ENCODE results near the gene WDR19.
A peak's percentile ranks its signal among the peaks of the same experiment; 100 is the strongest.
"Not testable (repeated sequence)": the region's sequence is repeated elsewhere in the genome, so short reads cannot be mapped to it uniquely, and the experiment has no call there.

WDR19 gene

DNA sequence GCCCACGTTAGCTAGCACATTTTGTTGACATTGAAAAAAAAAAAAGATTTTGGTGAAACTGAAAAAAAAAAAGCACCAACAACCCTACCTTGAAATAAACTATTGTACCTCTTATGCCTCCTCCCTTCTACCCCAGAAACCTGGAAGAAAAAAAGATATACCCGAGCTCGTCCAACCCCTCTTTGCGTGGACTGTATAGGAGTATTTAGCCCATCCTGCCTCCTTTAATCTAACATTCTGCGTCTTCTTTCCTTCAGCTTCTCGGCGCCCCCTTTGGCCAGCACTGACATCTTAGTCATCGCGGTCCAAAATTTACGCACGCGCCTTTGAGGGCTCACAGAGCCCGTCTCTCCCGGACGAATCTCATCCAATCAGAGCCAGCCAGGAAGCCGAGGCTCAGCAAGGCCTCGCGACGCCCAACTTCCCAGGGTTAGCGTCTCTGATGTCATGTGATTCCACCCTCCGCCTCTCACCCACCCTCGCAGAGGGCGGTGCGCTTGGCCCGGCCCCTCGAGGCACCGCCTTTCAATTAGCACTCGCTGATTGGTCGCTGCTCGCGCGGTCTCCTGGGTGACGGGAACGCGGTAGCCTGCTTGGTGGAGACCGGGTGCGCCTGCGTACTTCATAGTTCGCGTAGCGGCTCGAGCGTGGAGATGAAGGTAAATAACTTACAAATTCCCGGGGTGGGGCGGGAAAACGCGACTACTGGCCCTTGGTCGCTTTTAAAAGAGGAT is at the start of gene WDR19:
WDR19 (plus strand) TSS at position 625 of the 734 bp plus-strand sequence; CDS start at position 654, 29 bp downstream.
- peaks cover 10% of the 10 kb centered on the region for H3K27me3 Mint-ChIP-seq (ENCODE audit: low read depth)
- no peak within 1 kb of the TSS for H3K4me3 Mint-ChIP-seq
- peaks cover 1% of the 10 kb centered on the region for H3K36me3 Mint-ChIP-seq (ENCODE audit: low read depth)
- peak within 1 kb of the TSS; percentile 8 for H3K27ac Mint-ChIP-seq
- no peaks in the 10 kb centered on the region for H3K9me3 Mint-ChIP-seq
- H3K4me1 Mint-ChIP-seq (ENCODE audit: low read depth): peaks cover 7% of the 10 kb centered on the region

DNA sequence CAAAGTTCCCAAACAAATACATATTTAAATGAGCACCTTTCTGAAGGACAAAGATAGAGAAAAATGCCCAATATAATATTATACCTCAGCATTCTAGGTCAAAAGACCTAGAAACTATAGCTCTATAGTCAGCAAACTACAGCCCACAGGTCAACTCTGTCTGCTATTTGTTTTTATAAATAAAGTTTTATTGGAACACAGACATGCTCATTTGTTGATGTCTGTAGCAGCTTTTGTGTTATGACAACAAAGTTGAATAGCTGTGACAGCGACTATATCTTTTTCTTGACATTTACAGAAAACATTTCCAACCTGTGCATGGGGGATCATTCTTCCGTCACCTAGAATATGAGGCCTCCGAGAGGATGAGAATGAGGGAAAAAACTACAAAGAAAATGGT is 48.7 kb upstream of the WDR19 start:
- H3K4me1 Mint-ChIP-seq (ENCODE audit: low read depth): peaks cover 15% of the 10 kb centered on the region
- no peaks in the 10 kb centered on the region for H3K27me3 Mint-ChIP-seq (ENCODE audit: low read depth)
- H3K36me3 Mint-ChIP-seq (ENCODE audit: low read depth): peaks cover 19% of the 10 kb centered on the region
- no peak overlapping the region for H3K27ac Mint-ChIP-seq
- no peak overlapping the region for H3K4me3 Mint-ChIP-seq
- no peaks in the 10 kb centered on the region for H3K9me3 Mint-ChIP-seq

DNA sequence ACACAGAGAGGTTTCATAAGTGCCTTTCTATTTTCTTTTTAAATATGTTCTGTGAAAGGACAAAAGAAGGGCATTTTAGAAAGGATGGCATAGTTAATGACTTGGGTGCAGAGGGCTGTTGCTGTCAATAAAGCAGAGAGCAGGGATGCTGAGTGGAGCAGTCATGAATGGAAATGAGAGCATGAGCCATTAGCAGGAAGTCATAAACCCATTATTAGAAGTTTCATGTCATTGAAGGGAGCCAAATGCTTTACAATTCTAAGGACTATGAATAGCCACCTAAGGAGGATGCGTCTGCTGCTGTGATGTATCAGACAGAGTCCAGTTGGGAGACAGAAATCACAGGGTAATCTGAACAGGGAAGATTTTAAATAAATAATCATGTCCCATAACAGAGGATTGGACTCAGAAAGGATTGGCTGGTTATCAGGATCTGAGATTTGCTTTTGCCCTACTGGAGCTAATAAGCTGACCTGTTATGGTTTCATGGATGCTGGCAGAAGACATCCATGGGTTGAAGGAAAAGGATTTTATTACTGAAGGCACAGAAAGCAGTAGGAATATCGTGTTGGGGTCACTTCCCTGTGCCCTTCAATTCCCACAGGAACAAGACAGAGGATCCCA is 47.5 kb upstream of the WDR19 start:
- peaks cover 15% of the 10 kb centered on the region for H3K4me1 Mint-ChIP-seq (ENCODE audit: low read depth)
- no peak overlapping the region for H3K4me3 Mint-ChIP-seq
- peaks cover 17% of the 10 kb centered on the region for H3K36me3 Mint-ChIP-seq (ENCODE audit: low read depth)
- H3K9me3 Mint-ChIP-seq: no peaks in the 10 kb centered on the region
- H3K27ac Mint-ChIP-seq: peak overlapping the region; percentile 37
- H3K27me3 Mint-ChIP-seq (ENCODE audit: low read depth): no peaks in the 10 kb centered on the region

DNA sequence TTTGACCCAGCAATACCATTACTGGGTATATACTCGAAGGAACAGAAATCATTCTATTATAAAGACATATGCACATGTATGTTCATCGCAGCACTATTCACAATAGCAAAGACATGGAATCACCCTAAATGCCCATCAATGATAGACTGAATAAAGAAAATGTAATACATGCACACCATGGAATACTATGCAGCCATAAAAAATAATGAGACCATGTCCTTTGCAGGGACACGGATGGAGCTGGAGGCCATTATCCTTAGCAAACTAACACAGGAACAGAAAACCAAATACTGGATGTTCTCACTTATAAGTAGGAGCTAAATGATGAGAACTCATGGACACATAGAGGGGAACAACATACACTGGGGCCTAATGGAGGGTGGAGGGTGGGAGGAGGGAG is 44.1 kb upstream of the WDR19 start:
- not testable (repeated sequence) for H3K27ac Mint-ChIP-seq; H3K27me3 Mint-ChIP-seq (ENCODE audit: low read depth); H3K4me3 Mint-ChIP-seq; H3K9me3 Mint-ChIP-seq
- peaks cover 15% of the 10 kb centered on the region for H3K4me1 Mint-ChIP-seq (ENCODE audit: low read depth)
- peaks cover 16% of the 10 kb centered on the region for H3K36me3 Mint-ChIP-seq (ENCODE audit: low read depth)

DNA sequence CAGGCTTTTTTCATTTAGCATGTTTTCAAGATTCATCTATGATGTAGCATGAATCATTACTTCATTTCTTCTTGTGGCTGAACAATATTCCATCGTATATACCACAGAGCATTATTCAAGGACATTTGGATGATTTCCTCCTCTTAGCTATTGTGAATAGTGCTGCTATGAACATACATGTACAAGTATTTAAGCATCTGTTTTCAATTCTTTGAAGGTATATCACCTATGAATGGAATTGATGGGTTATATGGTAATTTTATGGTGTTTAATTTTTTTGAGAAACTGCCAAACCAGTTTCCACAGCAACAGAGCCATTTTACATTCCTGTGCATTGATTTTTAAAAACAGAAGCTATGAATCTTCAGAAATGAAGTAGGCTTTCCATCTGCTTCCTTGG is 36.1 kb upstream of the WDR19 start:
- peaks cover 10% of the 10 kb centered on the region for H3K36me3 Mint-ChIP-seq (ENCODE audit: low read depth)
- H3K27me3 Mint-ChIP-seq (ENCODE audit: low read depth): no peaks in the 10 kb centered on the region
- H3K9me3 Mint-ChIP-seq: no peaks in the 10 kb centered on the region
- H3K4me1 Mint-ChIP-seq (ENCODE audit: low read depth): peaks cover 7% of the 10 kb centered on the region
- no peak overlapping the region for H3K4me3 Mint-ChIP-seq
- H3K27ac Mint-ChIP-seq: no peak overlapping the region

DNA sequence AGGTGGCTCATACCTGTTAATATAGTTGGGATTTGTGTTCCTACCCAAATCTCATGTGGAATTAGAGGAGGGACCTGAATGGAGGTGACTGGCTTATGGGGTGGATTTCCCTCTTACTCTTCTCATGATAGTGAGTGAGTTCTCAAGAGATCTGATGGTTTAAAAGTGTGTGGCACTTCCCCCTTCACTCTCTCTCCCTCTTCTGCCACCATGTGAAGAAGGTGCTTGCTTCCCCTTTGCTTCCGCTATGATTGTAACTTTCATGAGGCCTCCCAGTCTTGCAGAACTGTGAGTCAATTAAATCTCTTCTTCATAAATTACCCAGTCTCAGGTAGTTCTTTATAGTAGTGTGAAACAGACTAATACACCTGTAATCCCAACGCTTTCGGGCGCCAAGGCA is 28.3 kb upstream of the WDR19 start:
- no peaks in the 10 kb centered on the region for H3K9me3 Mint-ChIP-seq
- H3K27me3 Mint-ChIP-seq (ENCODE audit: low read depth): no peaks in the 10 kb centered on the region
- peaks cover 3% of the 10 kb centered on the region for H3K36me3 Mint-ChIP-seq (ENCODE audit: low read depth)
- H3K4me1 Mint-ChIP-seq (ENCODE audit: low read depth): peaks cover 7% of the 10 kb centered on the region
- no peak overlapping the region for H3K4me3 Mint-ChIP-seq
- no peak overlapping the region for H3K27ac Mint-ChIP-seq

DNA sequence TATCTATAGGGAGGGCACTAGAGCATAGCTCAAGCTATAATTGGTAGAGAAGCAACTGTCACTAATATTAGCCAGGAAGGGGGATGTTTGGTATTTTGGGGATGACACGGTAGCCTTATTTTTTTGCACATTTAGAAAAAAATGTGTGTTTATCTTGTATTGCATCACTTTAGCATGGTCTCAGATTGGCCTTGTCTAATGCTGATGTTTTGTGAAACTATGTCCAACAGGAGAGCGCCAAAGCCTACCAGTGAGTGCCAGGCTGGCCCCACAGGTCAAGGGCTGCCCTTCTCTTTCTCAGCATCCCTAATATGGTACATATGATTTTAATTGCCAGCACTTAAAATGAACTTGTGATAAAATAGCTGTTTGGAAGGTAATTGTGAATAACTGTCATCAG is 24.8 kb upstream of the WDR19 start:
- no peak overlapping the region for H3K27ac Mint-ChIP-seq
- no peaks in the 10 kb centered on the region for H3K4me1 Mint-ChIP-seq (ENCODE audit: low read depth)
- H3K27me3 Mint-ChIP-seq (ENCODE audit: low read depth): peaks cover 5% of the 10 kb centered on the region
- H3K36me3 Mint-ChIP-seq (ENCODE audit: low read depth): no peaks in the 10 kb centered on the region
- H3K4me3 Mint-ChIP-seq: no peak overlapping the region
- H3K9me3 Mint-ChIP-seq: no peaks in the 10 kb centered on the region

DNA sequence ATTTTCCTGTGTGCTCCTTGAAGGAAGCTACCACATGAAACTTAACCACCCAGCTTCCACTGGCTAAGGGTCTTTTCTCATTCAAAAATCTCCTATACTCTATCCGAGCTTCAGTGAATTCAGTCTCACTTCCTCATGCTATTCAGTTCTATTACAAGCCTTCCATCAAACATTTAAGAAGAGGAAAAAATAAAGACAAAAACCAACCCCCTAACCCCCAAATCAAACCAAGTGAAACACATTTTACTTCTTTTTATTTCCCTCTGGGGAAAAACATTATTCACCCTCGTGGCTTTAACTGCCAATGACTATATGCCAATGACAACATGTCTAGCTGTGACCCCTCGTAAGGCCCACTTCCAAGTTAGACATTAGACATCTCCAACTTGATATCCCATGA is 16.2 kb upstream of the WDR19 start:
- no peaks in the 10 kb centered on the region for H3K36me3 Mint-ChIP-seq (ENCODE audit: low read depth)
- no peak overlapping the region for H3K27ac Mint-ChIP-seq
- H3K27me3 Mint-ChIP-seq (ENCODE audit: low read depth): peaks cover 13% of the 10 kb centered on the region
- no peaks in the 10 kb centered on the region for H3K9me3 Mint-ChIP-seq
- no peaks in the 10 kb centered on the region for H3K4me1 Mint-ChIP-seq (ENCODE audit: low read depth)
- H3K4me3 Mint-ChIP-seq: no peak overlapping the region

DNA sequence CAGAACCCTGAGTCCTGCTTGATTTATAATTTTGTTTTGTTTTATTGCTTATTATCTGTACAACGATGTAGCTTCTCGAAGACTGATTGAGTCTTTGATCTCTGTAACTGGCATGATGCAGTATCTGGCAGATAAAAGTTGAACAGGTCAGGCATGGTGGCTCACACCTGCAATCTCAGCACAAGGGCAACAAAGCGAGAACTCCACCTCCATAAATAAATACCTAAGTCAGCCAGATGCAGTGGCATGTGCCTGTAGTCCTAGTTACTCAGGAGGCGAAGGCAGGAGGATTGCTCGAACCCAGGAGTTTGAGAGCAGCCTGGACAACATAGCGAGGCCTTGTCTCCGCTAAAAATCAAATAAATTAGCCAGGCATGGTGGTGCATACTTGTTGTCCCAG is 15.7 kb upstream of the WDR19 start:
- no peak overlapping the region for H3K4me3 Mint-ChIP-seq
- peaks cover 13% of the 10 kb centered on the region for H3K27me3 Mint-ChIP-seq (ENCODE audit: low read depth)
- H3K36me3 Mint-ChIP-seq (ENCODE audit: low read depth): no peaks in the 10 kb centered on the region
- H3K27ac Mint-ChIP-seq: no peak overlapping the region
- H3K9me3 Mint-ChIP-seq: no peaks in the 10 kb centered on the region
- no peaks in the 10 kb centered on the region for H3K4me1 Mint-ChIP-seq (ENCODE audit: low read depth)

DNA sequence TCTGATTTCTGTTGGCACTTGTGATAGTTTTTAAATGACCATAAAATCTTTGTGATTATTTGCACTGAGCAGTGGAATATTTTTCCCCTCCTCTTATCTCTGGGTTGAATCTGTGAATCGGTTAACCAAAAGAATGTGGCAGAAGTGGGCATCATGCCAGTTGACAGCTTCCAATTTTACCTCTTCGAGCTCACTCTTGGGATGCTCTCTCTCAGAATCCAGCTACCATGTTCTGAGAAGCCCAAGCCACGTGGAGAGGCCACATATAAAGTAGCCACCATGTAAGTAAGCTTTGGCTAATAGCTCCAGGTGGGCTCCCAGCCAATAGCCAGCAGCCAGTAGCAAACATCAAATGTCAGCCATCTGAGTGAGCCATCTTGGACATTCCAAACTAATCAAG is 12.9 kb upstream of the WDR19 start:
- Mint-ChIP-seq H3K4me1 (ENCODE audit: low read depth) (no peaks in the 10 kb centered on the region), H3K27ac (no peak overlapping the region), H3K27me3 (ENCODE audit: low read depth) (peaks cover 21% of the 10 kb centered on the region)

DNA sequence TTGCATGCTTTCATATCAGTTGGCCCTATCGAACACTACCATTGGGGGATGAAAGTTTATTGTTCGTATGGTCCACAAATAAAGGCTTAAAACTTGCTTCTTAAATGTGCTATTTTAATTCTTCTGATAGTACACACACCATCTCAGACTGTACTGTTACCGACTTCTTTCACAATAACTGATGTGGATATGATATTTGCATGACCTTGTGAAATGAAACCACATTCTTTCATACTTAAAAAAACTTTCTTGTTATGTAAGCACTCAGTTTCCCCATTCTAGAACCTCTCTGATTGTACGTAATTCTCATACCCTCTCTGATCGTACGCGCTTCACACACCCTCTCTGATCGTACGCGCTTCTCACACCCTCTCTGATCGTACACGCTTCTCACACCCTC is 12.0 kb upstream of the WDR19 start:
- no peaks in the 10 kb centered on the region for H3K9me3 Mint-ChIP-seq
- H3K4me1 Mint-ChIP-seq (ENCODE audit: low read depth): no peaks in the 10 kb centered on the region
- no peaks in the 10 kb centered on the region for H3K36me3 Mint-ChIP-seq (ENCODE audit: low read depth)
- no peak overlapping the region for H3K27ac Mint-ChIP-seq
- H3K27me3 Mint-ChIP-seq (ENCODE audit: low read depth): peaks cover 29% of the 10 kb centered on the region
- H3K4me3 Mint-ChIP-seq: no peak overlapping the region

More for the DNA sequence above, 12.9 kb upstream of the WDR19 start:
- no peak overlapping the region for H3K4me3 Mint-ChIP-seq
- H3K9me3 Mint-ChIP-seq: no peaks in the 10 kb centered on the region
- H3K36me3 Mint-ChIP-seq (ENCODE audit: low read depth): no peaks in the 10 kb centered on the region

DNA sequence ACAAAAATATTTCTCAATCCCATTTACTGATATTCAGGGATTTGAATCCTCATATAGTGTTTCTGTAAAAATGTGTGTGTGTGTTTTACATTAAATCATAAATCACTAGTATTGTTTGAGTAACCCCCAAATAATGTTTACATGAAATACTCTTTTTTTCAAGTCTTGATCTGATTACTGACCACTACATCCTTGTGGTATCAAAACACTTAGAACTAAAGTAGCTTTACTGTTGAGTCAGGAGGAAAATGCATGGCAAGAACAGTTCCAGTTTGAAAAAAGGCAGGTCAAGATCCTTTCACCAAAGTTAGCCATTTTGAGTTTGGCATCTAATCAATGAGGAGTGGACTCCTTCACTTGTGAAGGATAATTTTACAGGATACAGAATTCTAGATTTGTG is 3.6 kb upstream of the WDR19 start:
- peaks cover 30% of the 10 kb centered on the region for H3K27me3 Mint-ChIP-seq (ENCODE audit: low read depth)
- H3K4me3 Mint-ChIP-seq: no peak overlapping the region
- H3K27ac Mint-ChIP-seq: no peak overlapping the region
- H3K4me1 Mint-ChIP-seq (ENCODE audit: low read depth): peaks cover 5% of the 10 kb centered on the region
- no peaks in the 10 kb centered on the region for H3K9me3 Mint-ChIP-seq
- H3K36me3 Mint-ChIP-seq (ENCODE audit: low read depth): no peaks in the 10 kb centered on the region

DNA sequence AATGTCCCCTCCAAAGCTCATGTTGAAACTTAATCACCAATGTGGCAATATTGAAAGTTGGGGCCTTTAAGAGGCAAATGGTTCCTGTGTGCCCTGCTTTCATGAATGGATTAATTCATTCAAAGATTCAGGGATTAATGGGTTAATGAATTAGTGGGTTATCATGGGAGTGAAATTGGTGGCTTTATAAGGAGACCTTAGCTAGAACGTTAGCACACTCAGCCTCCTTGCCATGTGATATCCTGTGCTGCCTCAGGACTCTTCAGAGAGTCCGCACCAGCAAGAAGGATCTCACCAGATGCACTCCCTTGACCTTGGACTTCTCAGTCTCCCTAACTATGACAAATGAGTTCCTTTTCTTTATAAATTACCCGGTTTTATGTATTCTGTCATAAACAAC is 2.6 kb upstream of the WDR19 start:
- Mint-ChIP-seq H3K27ac (no peak overlapping the region), H3K36me3 (ENCODE audit: low read depth) (no peaks in the 10 kb centered on the region), H3K4me3 (no peak overlapping the region), H3K27me3 (ENCODE audit: low read depth) (peaks cover 25% of the 10 kb centered on the region), H3K4me1 (ENCODE audit: low read depth) (peaks cover 5% of the 10 kb centered on the region), H3K9me3 (no peaks in the 10 kb centered on the region)

DNA sequence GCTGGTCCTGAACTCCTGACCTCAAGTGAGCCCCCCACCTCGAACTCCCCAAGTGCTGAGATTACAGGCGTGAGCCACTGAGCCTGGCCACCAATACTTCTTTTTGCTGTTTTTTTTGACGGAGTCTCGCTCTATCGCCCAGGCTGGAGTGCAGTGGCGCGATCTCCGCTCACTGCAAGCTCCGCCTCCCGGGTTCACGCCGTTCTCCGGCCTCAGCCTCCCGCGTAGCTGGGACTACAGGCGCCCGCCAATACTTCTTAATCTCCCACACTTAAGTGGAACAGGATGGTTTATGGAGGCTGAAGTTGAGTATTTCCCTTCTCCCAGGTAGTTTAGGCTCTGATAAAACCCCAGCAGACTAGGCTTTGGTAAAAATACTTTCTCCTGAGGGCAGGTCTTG is 1.7 kb upstream of the WDR19 start:
- not testable (repeated sequence) for H3K36me3 Mint-ChIP-seq (ENCODE audit: low read depth); H3K27ac Mint-ChIP-seq; H3K4me3 Mint-ChIP-seq; H3K4me1 Mint-ChIP-seq (ENCODE audit: low read depth); H3K9me3 Mint-ChIP-seq
- H3K27me3 Mint-ChIP-seq (ENCODE audit: low read depth): peaks cover 16% of the 10 kb centered on the region

DNA sequence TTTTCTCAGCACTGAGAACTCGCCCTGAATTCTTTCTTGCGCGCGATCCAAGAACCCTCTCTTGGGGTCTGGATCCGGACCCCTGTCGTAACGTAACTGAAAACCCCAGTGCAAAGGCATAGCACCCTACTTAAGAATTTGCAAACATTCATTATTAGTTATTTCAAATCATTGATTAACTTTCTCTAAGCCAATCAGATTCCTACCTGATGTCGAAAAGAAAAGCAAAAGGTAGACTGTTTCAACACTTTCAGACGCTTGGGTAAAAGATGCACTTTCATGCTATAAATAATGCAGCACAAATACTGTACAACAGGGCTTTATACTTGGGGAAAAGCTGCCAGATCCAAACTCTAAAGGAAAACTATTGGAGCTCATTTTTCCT is 817 bp upstream of the WDR19 start:
- peaks cover 7% of the 10 kb centered on the region for H3K4me1 Mint-ChIP-seq (ENCODE audit: low read depth)
- peak overlapping the region; percentile 8 for H3K27ac Mint-ChIP-seq
- H3K36me3 Mint-ChIP-seq (ENCODE audit: low read depth): peaks cover 1% of the 10 kb centered on the region
- no peaks in the 10 kb centered on the region for H3K9me3 Mint-ChIP-seq
- H3K27me3 Mint-ChIP-seq (ENCODE audit: low read depth): peaks cover 14% of the 10 kb centered on the region
- H3K4me3 Mint-ChIP-seq: no peak overlapping the region
